ENCODE results near the gene SCARB1.

DNA sequence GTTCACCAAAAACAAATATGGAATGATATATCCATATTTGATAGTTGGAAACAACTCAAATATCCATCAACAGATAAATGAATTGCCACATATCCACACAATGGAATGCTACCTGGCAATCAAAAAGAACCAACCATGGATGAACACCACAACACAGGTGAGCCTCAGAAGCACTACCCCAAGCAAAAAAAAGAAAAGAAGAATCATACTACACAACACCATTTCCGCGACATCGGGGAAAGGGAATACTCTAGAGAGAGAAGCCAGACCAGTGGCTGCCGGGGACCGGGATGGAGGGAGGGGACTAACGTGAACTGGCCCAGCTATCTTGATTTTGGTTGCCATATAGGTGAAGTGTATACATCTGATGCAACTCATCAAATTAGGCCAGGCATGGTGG lies 41.4 kb downstream of the SCARB1 start:
- TF ChIP-seq, protein P1, sequence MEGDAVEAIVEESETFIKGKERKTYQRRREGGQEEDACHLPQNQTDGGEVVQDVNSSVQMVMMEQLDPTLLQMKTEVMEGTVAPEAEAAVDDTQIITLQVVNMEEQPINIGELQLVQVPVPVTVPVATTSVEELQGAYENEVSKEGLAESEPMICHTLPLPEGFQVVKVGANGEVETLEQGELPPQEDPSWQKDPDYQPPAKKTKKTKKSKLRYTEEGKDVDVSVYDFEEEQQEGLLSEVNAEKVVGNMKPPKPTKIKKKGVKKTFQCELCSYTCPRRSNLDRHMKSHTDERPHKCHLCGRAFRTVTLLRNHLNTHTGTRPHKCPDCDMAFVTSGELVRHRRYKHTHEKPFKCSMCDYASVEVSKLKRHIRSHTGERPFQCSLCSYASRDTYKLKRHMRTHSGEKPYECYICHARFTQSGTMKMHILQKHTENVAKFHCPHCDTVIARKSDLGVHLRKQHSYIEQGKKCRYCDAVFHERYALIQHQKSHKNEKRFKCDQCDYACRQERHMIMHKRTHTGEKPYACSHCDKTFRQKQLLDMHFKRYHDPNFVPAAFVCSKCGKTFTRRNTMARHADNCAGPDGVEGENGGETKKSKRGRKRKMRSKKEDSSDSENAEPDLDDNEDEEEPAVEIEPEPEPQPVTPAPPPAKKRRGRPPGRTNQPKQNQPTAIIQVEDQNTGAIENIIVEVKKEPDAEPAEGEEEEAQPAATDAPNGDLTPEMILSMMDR (IDR thresholded peaks at IDR 0.05; ENCODE audit: insufficient read depth, low read depth, low read length) = no peak
- TF ChIP-seq EZH2 (IDR thresholded peaks at IDR 0.05; ENCODE audit: insufficient read depth, low read length) = no peak

Measured in astrocyte (in vitro differentiated cells and primary cell).